ENCODE results near the gene CLEC2B.
A peak's percentile ranks its signal among the peaks of the same experiment; 100 is the strongest.
"Not testable (repeated sequence)": the region's sequence is repeated elsewhere in the genome, so short reads cannot be mapped to it uniquely, and the experiment has no call there.

Gene CLEC2B

GRCh38 chr12:9869307-9870161, at the start of gene CLEC2B:
TSS of gene CLEC2B (minus strand) at chr12:9869354.
- DNase-seq: no peak

GRCh38 chr12:9911708-9912107, 42.6 kb upstream of the CLEC2B start:
- no peak for DNase-seq

GRCh38 chr12:9910716-9911421, 41.7 kb upstream of the CLEC2B start:
- DNase-seq: no peak

GRCh38 chr12:9909724-9910123, 40.6 kb upstream of the CLEC2B start:
- no peak for DNase-seq

- no peak for DNase-seq
These were observed 39.2 kb upstream of the CLEC2B start for GRCh38 chr12:9908350-9908749.

GRCh38 chr12:9907769-9908168, 38.6 kb upstream of the CLEC2B start:
- no peak for DNase-seq

GRCh38 chr12:9906873-9907272, 37.7 kb upstream of the CLEC2B start:
- no peak for DNase-seq

GRCh38 chr12:9902539-9903228, 33.5 kb upstream of the CLEC2B start:
- DNase-seq: no peak

- DNase-seq: no peak
These were observed 31.8 kb upstream of the CLEC2B start for GRCh38 chr12:9900930-9901329.

- DNase-seq: no peak
These were observed 30.1 kb upstream of the CLEC2B start for GRCh38 chr12:9899209-9899608.

- no peak for DNase-seq
These were observed 28.4 kb upstream of the CLEC2B start for GRCh38 chr12:9897535-9897934.

GRCh38 chr12:9895215-9895971, 26.2 kb upstream of the CLEC2B start:
- no peak for DNase-seq

- peak; percentile 35 for DNase-seq
These were observed 19.6 kb upstream of the CLEC2B start for GRCh38 chr12:9888665-9889273.

GRCh38 chr12:9883175-9883574, 14.0 kb upstream of the CLEC2B start:
- DNase-seq: no peak

GRCh38 chr12:9881988-9882387, 12.8 kb upstream of the CLEC2B start:
- DNase-seq: no peak

- no peak for DNase-seq
These were observed 12.1 kb upstream of the CLEC2B start, which contains the start of gene KLRF2 for GRCh38 chr12:9881246-9881645. TSS of gene KLRF2 (plus strand) at chr12:9881489. CDS start at chr12:9881596, 107 bp downstream.

- no peak for DNase-seq
These were observed 11.5 kb upstream of the CLEC2B start for GRCh38 chr12:9880532-9881078.

- DNase-seq: not testable (repeated sequence)
These were observed 7.0 kb upstream of the CLEC2B start for GRCh38 chr12:9876120-9876519.

GRCh38 chr12:9872742-9873141, 3.6 kb upstream of the CLEC2B start:
- no peak for DNase-seq

GRCh38 chr12:9872162-9872561, 3.0 kb upstream of the CLEC2B start:
- DNase-seq: no peak

- no peak for DNase-seq
These were observed 1.2 kb upstream of the CLEC2B start for GRCh38 chr12:9870286-9870866.

- DNase-seq: no peak
These were observed 225 bp downstream of the CLEC2B start for GRCh38 chr12:9868951-9869306.
